Tibial nerve (tissue), 4 donors: ENCODE measurements around the gene HNRNPUL2. TPM values are rescaled to one million over a fixed set of nuclear protein-coding genes. Genes with fewer than 3 reads are reported as not detected.
"Not testable (repeated sequence)": the region's sequence is repeated elsewhere in the genome, so short reads cannot be mapped to it uniquely, and the experiment has no call there.

Source experiments
- DNase-seq, 2 donors: peaks; one replicate each; pipeline ENCODE4 v3.0.0-alpha.2; 2019; ENCODE audit warnings: low spot score in 2 of 2
- H3K27ac ChIP-seq, 4 donors: fragments of 200-600 bp; sonication (generic) in 3 of 4; one replicate each; pipeline ENCODE4 v1.5.1; 2017 to 2019; ENCODE audit warnings: mild to moderate bottlenecking in 1 of 4
- H3K27me3 ChIP-seq, 2 donors: fragments of 200-600 bp; sonication (generic) in 1 of 2; one replicate each; pipeline versions ENCODE4 v1.5.1 to v1.6.0; 2017 to 2019
- H3K36me3 ChIP-seq, 3 donors: fragments of 200-600 bp; sonication (generic); one replicate each; pipeline ENCODE4 v1.5.1; 2018 to 2019
- H3K4me1 ChIP-seq, 4 donors: fragments of 200-600 bp; sonication (generic) in 3 of 4; one replicate each; pipeline ENCODE4 v1.5.1; 2017 to 2019
- H3K4me3 ChIP-seq, 4 donors: fragments of 200-600 bp; sonication (generic) in 3 of 4; one replicate each; pipeline ENCODE4 v1.5.1; 2017 to 2019; ENCODE audit warnings: mild to moderate bottlenecking in 1 of 4, moderate library complexity in 1 of 4
- H3K9me3 ChIP-seq, 4 donors: fragments of 200-600 bp; sonication (generic) in 3 of 4; one replicate each; pipeline ENCODE4 v1.5.1; 2017 to 2019
- CTCF ChIP-seq, 5 experiments: fragments of 200-600 bp in 3 of 5; fragments of 450-650 bp in 2 of 5; sonication (generic) in 3 of 5; IDR thresholded peaks; one replicate each; pipeline ENCODE4 v1.5.1; 2016 to 2019; ENCODE audit warnings: antibody characterized with exemption in 5 of 5, mild to moderate bottlenecking in 3 of 5, moderate library complexity in 2 of 5
- EP300 ChIP-seq, 2 donors: sonication (generic); formaldehyde crosslinking; IDR thresholded peaks; one replicate each; pipeline ENCODE4 v1.6.1; 2017; ENCODE audit warnings: antibody characterized with exemption in 2 of 2, mild to moderate bottlenecking in 1 of 2
- POLR2A ChIP-seq, 2 donors: fragments of 450-650 bp; IDR thresholded peaks; one replicate each; pipeline ENCODE4 v1.6.1; 2017; ENCODE audit warnings: antibody characterized with exemption in 2 of 2, mild to moderate bottlenecking in 2 of 2, moderate library complexity in 2 of 2
- WGBS, 2 donors: methylation state at CpG; one replicate each; pipeline ENCODE4 v1.1.5; 2018; 5-methylcytosine and 5-hydroxymethylcytosine counted together
- total RNA-seq, 4 donors: library from RNA; depleted of rRNA; stranded (reverse); fragments of >200 nt; gene quantifications; one replicate each; pipeline ENCODE4 v1.1.0, GENCODE V29; 2016

The HNRNPUL2 gene
- total RNA-seq, 4 donors from 2014 or later, result 24.7 to 34.8 (median 28.6) TPM

GRCh38 chr11:62702246-62702645 is 25.0 kb downstream of the HNRNPUL2 start:
- H3K36me3 ChIP-seq, result peaks cover 0 to 34% (median 0%) of the 10 kb centered on the region in 3 donors
- no peak overlapping the region for H3K4me3 ChIP-seq
- H3K27ac ChIP-seq, result no peak overlapping the region
- no peaks in the 10 kb centered on the region for H3K9me3 ChIP-seq
- 88 to 97% methylated on average over 11 of the region's 11 CpGs for WGBS, 2 donors
- peaks cover 0 to 21% (median 15%) of the 10 kb centered on the region in 4 donors for H3K4me1 ChIP-seq
- H3K27me3 ChIP-seq, result no peaks in the 10 kb centered on the region
- no peak for TF ChIP-seq EP300 (IDR thresholded peaks at IDR 0.05)
- TF ChIP-seq CTCF (IDR thresholded peaks at IDR 0.05), result no peak
- no peak for TF ChIP-seq POLR2A (IDR thresholded peaks at IDR 0.05)
- no peak for DNase-seq

GRCh38 chr11:62694455-62695167 is 32.6 kb downstream of the HNRNPUL2 start:
- peaks cover 0 to 50% (median 3%) of the 10 kb centered on the region in 3 donors for H3K36me3 ChIP-seq
- H3K9me3 ChIP-seq, result no peaks in the 10 kb centered on the region
- H3K27me3 ChIP-seq, result no peaks in the 10 kb centered on the region
- H3K27ac ChIP-seq, result peak overlapping the region in 1 of 4 donors; percentile 29
- TF ChIP-seq CTCF (IDR thresholded peaks at IDR 0.05) (peak; percentile 70 to 84 (median 83)), EP300 (IDR thresholded peaks at IDR 0.05) (peak in 1 of 2 donors; percentile 31), POLR2A (IDR thresholded peaks at IDR 0.05) (no peak)
- peaks cover 0 to 22% (median 4%) of the 10 kb centered on the region in 4 donors for H3K4me1 ChIP-seq
- WGBS, 2 donors, result 47 to 49% methylated on average over 14 of the region's 14 CpGs
- DNase-seq, result peak; percentile 79 to 90
- no peak overlapping the region for H3K4me3 ChIP-seq

GRCh38 chr11:62693624-62694023 is 33.6 kb downstream of the HNRNPUL2 start:
- not testable (repeated sequence) for H3K4me3 ChIP-seq, H3K9me3 ChIP-seq, H3K27ac ChIP-seq, DNase-seq, H3K27me3 ChIP-seq
- Histone ChIP-seq H3K4me1 (peaks cover 0 to 23% (median 4%) of the 10 kb centered on the region in 4 donors), H3K36me3 (peaks cover 0 to 49% (median 3%) of the 10 kb centered on the region in 3 donors)
- 74 to 86% methylated on average over 4 of the region's 4 CpGs for WGBS, 2 donors

GRCh38 chr11:62689421-62690183 is 37.7 kb downstream of the HNRNPUL2 start, which contains the start of gene LRRN4CL:
LRRN4CL (minus strand) TSS chr11:62689530; CDS start chr11:62688508, 1,022 bp downstream.
- peaks cover 0 to 42% (median 3%) of the 10 kb centered on the region in 3 donors for H3K36me3 ChIP-seq
- TF ChIP-seq CTCF (IDR thresholded peaks at IDR 0.05) (no peak), POLR2A (IDR thresholded peaks at IDR 0.05) (peak; percentile 28 to 52), EP300 (IDR thresholded peaks at IDR 0.05) (peak in 1 of 2 donors; percentile 82)
- peak; percentile 79 to 88 for DNase-seq
- WGBS, 2 donors, result 38 to 45% methylated on average over 11 of the region's 11 CpGs
- no peaks in the 10 kb centered on the region for H3K9me3 ChIP-seq
- H3K27ac ChIP-seq, result peak within 1 kb of the TSS in 3 of 4 donors; percentile 64 to 81 (median 75)
- peak within 1 kb of the TSS; percentile 19 to 47 (median 28) for H3K4me3 ChIP-seq
- H3K27me3 ChIP-seq, result peaks cover 0 to 13% of the 10 kb centered on the region in 2 donors
- peaks cover 0 to 29% (median 5%) of the 10 kb centered on the region in 4 donors for H3K4me1 ChIP-seq

GRCh38 chr11:62688491-62688890 is 38.8 kb downstream of the HNRNPUL2 start:
- Histone ChIP-seq H3K27me3 (peaks cover 0 to 13% of the 10 kb centered on the region in 2 donors), H3K36me3 (peaks cover 0 to 38% (median 3%) of the 10 kb centered on the region in 3 donors), H3K4me1 (peaks cover 0 to 24% (median 3%) of the 10 kb centered on the region in 4 donors), H3K27ac (peak overlapping the region in 2 of 4 donors; percentile 71 to 81), H3K4me3 (peak overlapping the region; percentile 18 to 47 (median 25)), H3K9me3 (no peaks in the 10 kb centered on the region)
- no peak for DNase-seq
- TF ChIP-seq EP300 (IDR thresholded peaks at IDR 0.05) (no peak), CTCF (IDR thresholded peaks at IDR 0.05) (no peak), POLR2A (IDR thresholded peaks at IDR 0.05) (no peak)
- WGBS, 2 donors, result 24 to 41% methylated on average over 1 of the region's 1 CpG
